Left forelimb (tissue), 1 donor: ENCODE results near the gene EML5.
"Not testable (repeated sequence)": the region's sequence is repeated elsewhere in the genome, so short reads cannot be mapped to it uniquely, and the experiment has no call there.

Source experiments
- DNase-seq: peaks from one replicate; pipeline ENCODE4 v3.0.0-alpha.2; 2018; ENCODE audit warnings: low spot score

EML5 gene

GRCh38 chr14:88802596-88802995, 9.8 kb upstream of the EML5 start:
- no peak for DNase-seq

GRCh38 chr14:88799522-88799921, 6.8 kb upstream of the EML5 start:
- no peak for DNase-seq

GRCh38 chr14:88798156-88798555, 5.4 kb upstream of the EML5 start:
- DNase-seq: no peak

- no peak for DNase-seq
Observed at GRCh38 chr14:88793259-88793625, 489 bp upstream of the EML5 start.

- peak; percentile 64 for DNase-seq
Observed at GRCh38 chr14:88791629-88792472, 902 bp downstream of the EML5 start.

- DNase-seq: no peak
Observed at GRCh38 chr14:88791252-88791621, 1.5 kb downstream of the EML5 start.

GRCh38 chr14:88790501-88791251, 2.1 kb downstream of the EML5 start:
- no peak for DNase-seq

- DNase-seq: not testable (repeated sequence)
Observed at GRCh38 chr14:88789573-88789972, 3.2 kb downstream of the EML5 start.

- no peak for DNase-seq
Observed at GRCh38 chr14:88786715-88787114, 6.0 kb downstream of the EML5 start.

- DNase-seq: no peak
Observed at GRCh38 chr14:88785911-88786310, 6.8 kb downstream of the EML5 start.

- DNase-seq: no peak
Observed at GRCh38 chr14:88775532-88775931, 17.2 kb downstream of the EML5 start.

- no peak for DNase-seq
Observed at GRCh38 chr14:88770736-88771135, 22.0 kb downstream of the EML5 start.

- DNase-seq: no peak
Observed at GRCh38 chr14:88765130-88765529, 27.6 kb downstream of the EML5 start.

- DNase-seq: no peak
Observed at GRCh38 chr14:88753873-88754272, 38.9 kb downstream of the EML5 start.

- DNase-seq: no peak
Observed at GRCh38 chr14:88750945-88751344, 41.8 kb downstream of the EML5 start.

GRCh38 chr14:88750413-88750812, 42.3 kb downstream of the EML5 start:
- no peak for DNase-seq

- DNase-seq: no peak
Observed at GRCh38 chr14:88749139-88749538, 43.6 kb downstream of the EML5 start.

- DNase-seq: no peak
Observed at GRCh38 chr14:88748288-88748687, 44.5 kb downstream of the EML5 start.

- DNase-seq: no peak
Observed at GRCh38 chr14:88746052-88746451, 46.7 kb downstream of the EML5 start.

GRCh38 chr14:88737245-88737644, 55.5 kb downstream of the EML5 start:
- no peak for DNase-seq

GRCh38 chr14:88733121-88733520, 59.6 kb downstream of the EML5 start:
- DNase-seq: no peak

GRCh38 chr14:88729159-88729558, 63.6 kb downstream of the EML5 start:
- no peak for DNase-seq

GRCh38 chr14:88727057-88727456, 65.7 kb downstream of the EML5 start:
- DNase-seq: no peak

- DNase-seq: no peak
Observed at GRCh38 chr14:88710709-88711108, 82.0 kb downstream of the EML5 start.
